Measurements from ENCODE around the gene GABRG3. TPM values are rescaled to one million over a fixed set of nuclear protein-coding genes. Genes with fewer than 3 reads are reported as not detected.

The GABRG3 gene
- total RNA-seq, 1 donor from 2014 or later = 2.6 TPM

DNA sequence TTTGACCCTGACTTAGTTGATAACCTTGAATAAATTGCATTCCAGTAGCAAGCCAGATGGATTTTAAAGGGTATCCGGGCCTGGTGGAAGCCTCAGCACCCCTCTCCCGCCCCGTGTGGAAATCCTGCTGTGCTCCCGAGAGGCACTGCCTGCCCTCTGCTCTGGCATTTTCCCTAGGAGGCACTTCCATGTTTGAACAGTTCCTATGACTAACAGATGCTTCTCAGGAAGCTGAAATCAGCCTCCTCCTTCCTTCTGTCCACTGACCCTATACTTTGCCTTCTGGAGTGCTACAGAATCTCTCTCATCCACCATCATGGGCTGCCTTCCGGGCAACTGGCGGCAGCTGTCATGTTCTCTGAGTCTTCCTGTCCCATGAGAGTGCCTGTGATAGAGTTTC is 90.8 kb downstream of the GABRG3 start:
- Mint-ChIP-seq H3K4me1 (ENCODE audit: unreplicated experiment) (peaks cover 26% of the 10 kb centered on the region), H3K27me3 (peaks cover 3% of the 10 kb centered on the region), H3K4me3 (no peak overlapping the region), H3K9me3 (peaks cover 4% of the 10 kb centered on the region), H3K27ac (no peak overlapping the region), H3K36me3 (no peaks in the 10 kb centered on the region)
- no peak for DNase-seq (ENCODE audit: extremely low spot score, unreplicated experiment)
- TF ChIP-seq, protein P1, sequence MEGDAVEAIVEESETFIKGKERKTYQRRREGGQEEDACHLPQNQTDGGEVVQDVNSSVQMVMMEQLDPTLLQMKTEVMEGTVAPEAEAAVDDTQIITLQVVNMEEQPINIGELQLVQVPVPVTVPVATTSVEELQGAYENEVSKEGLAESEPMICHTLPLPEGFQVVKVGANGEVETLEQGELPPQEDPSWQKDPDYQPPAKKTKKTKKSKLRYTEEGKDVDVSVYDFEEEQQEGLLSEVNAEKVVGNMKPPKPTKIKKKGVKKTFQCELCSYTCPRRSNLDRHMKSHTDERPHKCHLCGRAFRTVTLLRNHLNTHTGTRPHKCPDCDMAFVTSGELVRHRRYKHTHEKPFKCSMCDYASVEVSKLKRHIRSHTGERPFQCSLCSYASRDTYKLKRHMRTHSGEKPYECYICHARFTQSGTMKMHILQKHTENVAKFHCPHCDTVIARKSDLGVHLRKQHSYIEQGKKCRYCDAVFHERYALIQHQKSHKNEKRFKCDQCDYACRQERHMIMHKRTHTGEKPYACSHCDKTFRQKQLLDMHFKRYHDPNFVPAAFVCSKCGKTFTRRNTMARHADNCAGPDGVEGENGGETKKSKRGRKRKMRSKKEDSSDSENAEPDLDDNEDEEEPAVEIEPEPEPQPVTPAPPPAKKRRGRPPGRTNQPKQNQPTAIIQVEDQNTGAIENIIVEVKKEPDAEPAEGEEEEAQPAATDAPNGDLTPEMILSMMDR (conservative IDR thresholded peaks at IDR 0.05) = no peak

DNA sequence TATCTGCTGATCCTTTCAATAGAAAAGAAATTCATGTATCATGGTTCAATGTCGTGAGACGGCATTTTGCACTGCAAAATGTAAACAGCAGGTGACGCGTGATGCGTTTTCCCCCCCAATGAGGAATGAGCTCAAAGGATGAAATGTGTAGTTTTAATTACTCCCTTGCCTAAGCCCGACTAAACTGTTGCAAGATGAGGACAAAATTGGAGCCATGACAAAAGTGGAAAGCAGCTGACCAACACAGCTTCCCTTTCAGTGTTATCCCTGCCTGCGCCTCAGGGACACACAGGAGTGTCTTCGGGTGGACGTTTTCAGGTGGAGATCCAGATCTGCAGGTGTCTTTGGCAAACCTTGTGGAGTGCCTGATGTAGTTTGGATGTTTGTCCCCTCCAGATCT is 92.0 kb downstream of the GABRG3 start:
- Mint-ChIP-seq H3K9me3 (no peaks in the 10 kb centered on the region), H3K27me3 (peaks cover 7% of the 10 kb centered on the region), H3K36me3 (no peaks in the 10 kb centered on the region), H3K27ac (no peak overlapping the region), H3K4me1 (ENCODE audit: unreplicated experiment) (peaks cover 24% of the 10 kb centered on the region), H3K4me3 (no peak overlapping the region)
- no peak for DNase-seq (ENCODE audit: extremely low spot score, unreplicated experiment)
- TF ChIP-seq, protein P1 (conservative IDR thresholded peaks at IDR 0.05) = no peak

DNA sequence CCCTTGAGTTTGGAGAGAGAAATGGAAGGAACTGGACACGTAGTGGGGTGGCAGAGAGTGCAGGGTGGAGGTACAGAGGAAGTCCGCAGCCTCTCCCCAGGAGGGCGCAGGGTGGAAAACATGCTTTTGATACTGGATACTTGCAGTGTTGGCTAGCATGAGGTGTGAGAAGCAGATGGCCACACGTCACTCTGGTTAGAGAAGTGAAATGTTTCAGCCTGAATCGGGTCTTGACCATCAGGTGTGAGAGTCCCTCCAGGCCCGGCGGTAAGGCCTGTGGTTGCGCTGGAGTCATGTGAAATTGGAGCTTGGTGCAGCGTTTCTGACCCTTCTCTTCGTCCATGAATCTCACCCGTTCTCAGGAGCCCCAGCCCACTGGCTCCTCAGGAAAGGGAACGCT is 93.1 kb downstream of the GABRG3 start:
- H3K27me3 Mint-ChIP-seq = peaks cover 7% of the 10 kb centered on the region
- DNase-seq (ENCODE audit: extremely low spot score, unreplicated experiment) = no peak
- TF ChIP-seq, protein P1 (conservative IDR thresholded peaks at IDR 0.05) = no peak
- peaks cover 17% of the 10 kb centered on the region for H3K4me1 Mint-ChIP-seq (ENCODE audit: unreplicated experiment)
- no peak overlapping the region for H3K27ac Mint-ChIP-seq
- no peaks in the 10 kb centered on the region for H3K9me3 Mint-ChIP-seq
- H3K4me3 Mint-ChIP-seq = no peak overlapping the region
- H3K36me3 Mint-ChIP-seq = no peaks in the 10 kb centered on the region

DNA sequence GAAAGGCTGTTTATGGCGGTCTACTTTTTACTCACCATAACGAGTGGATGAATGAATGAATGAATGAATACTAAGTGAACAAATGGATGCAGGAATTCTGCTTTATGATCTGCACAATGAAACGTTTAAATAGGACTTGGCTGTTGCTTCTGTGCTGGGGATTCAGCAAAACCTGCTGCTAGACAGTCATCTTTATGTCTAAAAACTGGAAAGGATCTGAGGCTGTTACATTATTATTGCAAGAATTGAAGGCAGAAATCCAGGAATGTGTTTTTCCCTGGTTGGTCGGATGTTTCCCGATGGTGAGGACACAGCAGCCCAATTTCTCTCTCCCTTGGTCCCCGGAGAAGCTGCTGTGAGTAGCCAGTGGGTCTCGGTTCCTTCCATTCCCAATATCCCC is 94.2 kb downstream of the GABRG3 start:
- Mint-ChIP-seq H3K27ac (no peak overlapping the region), H3K36me3 (no peaks in the 10 kb centered on the region), H3K4me3 (no peak overlapping the region), H3K4me1 (ENCODE audit: unreplicated experiment) (peaks cover 11% of the 10 kb centered on the region), H3K9me3 (no peaks in the 10 kb centered on the region), H3K27me3 (peaks cover 10% of the 10 kb centered on the region)
- DNase-seq (ENCODE audit: extremely low spot score, unreplicated experiment) = no peak
- TF ChIP-seq, protein P1 (conservative IDR thresholded peaks at IDR 0.05) = no peak

DNA sequence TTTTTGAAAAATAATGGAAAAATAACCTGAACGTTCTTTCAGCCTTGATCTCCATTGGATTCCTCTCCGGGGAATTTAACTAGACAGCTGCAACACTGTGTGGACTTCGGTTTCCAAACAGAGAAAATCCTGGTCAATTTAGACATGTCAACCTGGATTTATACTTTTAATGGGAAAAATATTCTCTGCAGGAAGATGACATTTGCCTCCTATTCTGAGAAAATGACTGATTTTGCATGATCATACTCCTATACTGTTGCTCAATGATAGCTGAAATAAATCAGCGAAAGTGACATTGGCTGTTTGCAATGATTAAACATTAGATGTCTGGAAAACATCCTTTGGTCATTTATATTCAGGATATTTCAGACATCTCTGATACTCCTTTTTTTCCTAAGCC is 94.8 kb downstream of the GABRG3 start:
- no peak for DNase-seq (ENCODE audit: extremely low spot score, unreplicated experiment)
- TF ChIP-seq, protein P1 (conservative IDR thresholded peaks at IDR 0.05) = no peak
- Mint-ChIP-seq H3K36me3 (no peaks in the 10 kb centered on the region), H3K27me3 (peaks cover 10% of the 10 kb centered on the region), H3K27ac (no peak overlapping the region), H3K4me1 (ENCODE audit: unreplicated experiment) (peaks cover 13% of the 10 kb centered on the region), H3K4me3 (no peak overlapping the region), H3K9me3 (no peaks in the 10 kb centered on the region)

DNA sequence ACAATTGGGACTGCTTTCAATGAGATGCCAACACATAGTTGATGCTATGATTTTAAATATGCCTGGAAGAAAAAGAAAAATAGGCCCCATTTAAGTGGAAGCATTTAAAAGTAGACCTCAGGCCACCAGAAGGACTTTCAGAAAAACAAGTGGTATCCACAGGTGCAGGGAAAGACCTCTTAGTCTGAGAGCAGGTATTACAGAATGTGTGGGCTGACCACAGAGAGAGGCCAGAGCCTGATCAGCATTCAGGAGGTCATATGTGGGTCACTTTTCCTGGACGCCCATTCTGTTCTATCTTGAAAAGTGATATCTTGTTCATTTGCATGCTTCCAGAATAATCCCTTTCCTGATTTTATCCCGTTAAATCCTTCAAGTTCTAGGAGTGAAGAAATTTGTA is 95.5 kb downstream of the GABRG3 start:
- H3K27ac Mint-ChIP-seq = no peak overlapping the region
- peaks cover 13% of the 10 kb centered on the region for H3K4me1 Mint-ChIP-seq (ENCODE audit: unreplicated experiment)
- DNase-seq (ENCODE audit: extremely low spot score, unreplicated experiment) = no peak
- no peak overlapping the region for H3K4me3 Mint-ChIP-seq
- TF ChIP-seq, protein P1 (conservative IDR thresholded peaks at IDR 0.05) = no peak
- H3K27me3 Mint-ChIP-seq = peaks cover 10% of the 10 kb centered on the region
- H3K36me3 Mint-ChIP-seq = no peaks in the 10 kb centered on the region
- no peaks in the 10 kb centered on the region for H3K9me3 Mint-ChIP-seq

Data from type B pancreatic cell (in vitro differentiated cells).